Measurements from ENCODE around the gene AIPL1.

DNA sequence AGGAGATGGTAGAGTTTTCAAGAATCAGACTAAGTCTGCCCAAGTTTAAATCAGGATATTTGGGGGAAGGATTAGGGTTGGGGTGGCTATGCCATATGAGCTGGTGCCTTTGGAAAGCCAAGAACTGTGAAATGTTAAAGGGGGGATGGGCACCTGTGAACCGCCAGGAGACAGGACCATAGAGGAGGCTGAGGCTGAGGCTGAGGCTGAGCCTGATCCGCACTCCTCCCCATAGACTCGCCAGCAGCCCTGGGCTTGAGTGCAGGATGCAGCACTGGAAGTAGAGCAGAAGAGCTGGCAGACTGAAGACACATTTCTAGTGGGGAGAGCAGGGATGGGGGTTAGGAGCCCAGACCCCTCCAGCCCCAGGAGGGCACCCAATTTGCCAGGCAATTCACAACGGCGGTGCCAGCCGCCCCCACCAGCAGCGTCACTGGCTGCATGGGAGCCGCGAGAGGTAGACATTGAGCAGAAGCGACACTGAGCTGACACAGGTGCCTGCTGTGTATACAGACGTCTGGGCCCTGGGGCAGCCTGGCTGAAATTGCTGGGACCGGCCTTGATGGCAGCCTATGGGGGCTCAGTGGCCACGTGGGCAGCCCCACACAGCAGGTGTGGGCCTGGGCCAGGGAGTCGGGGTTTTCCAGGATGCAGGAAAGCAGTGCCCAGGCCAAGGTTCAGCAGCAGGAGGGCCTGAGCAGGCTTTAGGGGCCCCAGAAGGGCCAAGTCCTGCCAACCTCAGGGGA, 18.5 kb upstream of the AIPL1 start:
- TF ChIP-seq, protein P1, sequence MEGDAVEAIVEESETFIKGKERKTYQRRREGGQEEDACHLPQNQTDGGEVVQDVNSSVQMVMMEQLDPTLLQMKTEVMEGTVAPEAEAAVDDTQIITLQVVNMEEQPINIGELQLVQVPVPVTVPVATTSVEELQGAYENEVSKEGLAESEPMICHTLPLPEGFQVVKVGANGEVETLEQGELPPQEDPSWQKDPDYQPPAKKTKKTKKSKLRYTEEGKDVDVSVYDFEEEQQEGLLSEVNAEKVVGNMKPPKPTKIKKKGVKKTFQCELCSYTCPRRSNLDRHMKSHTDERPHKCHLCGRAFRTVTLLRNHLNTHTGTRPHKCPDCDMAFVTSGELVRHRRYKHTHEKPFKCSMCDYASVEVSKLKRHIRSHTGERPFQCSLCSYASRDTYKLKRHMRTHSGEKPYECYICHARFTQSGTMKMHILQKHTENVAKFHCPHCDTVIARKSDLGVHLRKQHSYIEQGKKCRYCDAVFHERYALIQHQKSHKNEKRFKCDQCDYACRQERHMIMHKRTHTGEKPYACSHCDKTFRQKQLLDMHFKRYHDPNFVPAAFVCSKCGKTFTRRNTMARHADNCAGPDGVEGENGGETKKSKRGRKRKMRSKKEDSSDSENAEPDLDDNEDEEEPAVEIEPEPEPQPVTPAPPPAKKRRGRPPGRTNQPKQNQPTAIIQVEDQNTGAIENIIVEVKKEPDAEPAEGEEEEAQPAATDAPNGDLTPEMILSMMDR (IDR thresholded peaks at IDR 0.05; ENCODE audit: insufficient read depth, low read length, poor library complexity, severe bottlenecking), result no peak
- no peak for TF ChIP-seq EZH2phosphoT487 (conservative IDR thresholded peaks at IDR 0.05; ENCODE audit: low read length)
